Fibroblast of lung (primary cell): ENCODE results near the gene MTR.

ENCODE experiments used
- CTCF ChIP-seq, 2 donors: IDR thresholded peaks in 1 of 2; conservative IDR thresholded peaks in 1 of 2; 1 replicate in 1 of 2; 2 replicates in 1 of 2; pipeline ENCODE4 v1.5.1; 2011 to 2012; ENCODE audit warnings: low read length in 2 of 2, control low read depth in 1 of 2, inconsistent platforms in 1 of 2, low read depth in 1 of 2, mild to moderate bottlenecking in 1 of 2
- EZH2 ChIP-seq: IDR thresholded peaks from 2 replicates; pipeline ENCODE4 v1.5.1; 2012; ENCODE audit warnings: low read length, control low read depth, mild to moderate bottlenecking; ENCODE audit errors: missing control alignments

- TF ChIP-seq CTCF (conservative IDR thresholded peaks at IDR 0.05 in 1 of 2, IDR thresholded peaks at IDR 0.05 in 1 of 2; ENCODE audit: low read depth in 1 of 2, low read length in 2 of 2) (no peak), EZH2 (no peak)
Observed at GRCh38 chr1:236806634-236807033, 11.5 kb downstream of the MTR start.
